Panc1 (cell line): ENCODE data around the gene MAPT.

Experiments used
- CTCF ChIP-seq: fragments of 450-650 bp; IDR thresholded peaks from 2 replicates; pipeline ENCODE4 v1.5.1; 2017; ENCODE audit warnings: mild to moderate bottlenecking
- POLR2AphosphoS5 ChIP-seq: IDR thresholded peaks from 2 replicates; pipeline ENCODE4 v1.6.1; 2012; ENCODE audit warnings: mild to moderate bottlenecking, low read depth, low read length, moderate library complexity
- REST ChIP-seq, 2 experiments: IDR thresholded peaks; 2 replicates each; pipeline ENCODE4 v1.6.1; 2011 to 2012; ENCODE audit warnings: low read depth in 2 of 2, control low read depth in 1 of 2, low read length in 1 of 2, mild to moderate bottlenecking in 1 of 2, moderate library complexity in 1 of 2; ENCODE audit not compliant: insufficient read depth in 1 of 2
- SIN3A ChIP-seq: IDR thresholded peaks from 2 replicates; pipeline ENCODE4 v1.6.1; 2012; ENCODE audit warnings: low read depth, mild to moderate bottlenecking, low read length, moderate library complexity, borderline replicate concordance; ENCODE audit not compliant: insufficient read depth
- TCF7L2 ChIP-seq: IDR thresholded peaks from 2 replicates; pipeline ENCODE4 v1.6.1; 2011; ENCODE audit warnings: mild to moderate bottlenecking, low read depth, low read length, inconsistent platforms

- no peak for TF ChIP-seq POLR2AphosphoS5
- TF ChIP-seq CTCF, result no peak
- no peak for TF ChIP-seq TCF7L2
- TF ChIP-seq SIN3A, result no peak
- no peak for TF ChIP-seq REST (IDR thresholded peaks at IDR 0.05; ENCODE audit: insufficient read depth in 1 of 2, low read depth in 2 of 2, low read length in 1 of 2)
Measured at GRCh38 chr17:45977976-45978626, 83.7 kb downstream of the MAPT start.
